K562 (cell line): ENCODE measurements around the gene ZNF180. TPM values are rescaled to one million over a fixed set of nuclear protein-coding genes. Genes with fewer than 3 reads are reported as not detected.

Experiments
- ELF2 ChIP-seq: fragments of 250-450 bp; sonication (Bioruptor Pico); IDR thresholded peaks from 2 replicates; pipeline ENCODE4 v1.5.0; 2021; ENCODE audit warnings: mild to moderate bottlenecking
- FOXJ3 ChIP-seq: sonication (generic); formaldehyde crosslinking; IDR thresholded peaks from 2 replicates; pipeline ENCODE4 v1.4.0; 2020; ENCODE audit warnings: mild to moderate bottlenecking, missing genetic modification reagents
- GTF2A2 ChIP-seq: IDR thresholded peaks from 2 replicates; pipeline ENCODE4 v1.6.1; 2016; ENCODE audit warnings: mild to moderate bottlenecking, missing genetic modification characterization, missing compliant biosample characterization
- MIER1 ChIP-seq: fragments of 450-650 bp; IDR thresholded peaks from 2 replicates; pipeline ENCODE4 v1.6.1; 2016; ENCODE audit warnings: antibody characterized with exemption, mild to moderate bottlenecking, low read depth
- MYBL2 ChIP-seq, 2 experiments: fragments of 450-650 bp in 1 of 2; sonication (generic) in 1 of 2; formaldehyde crosslinking in 1 of 2; IDR thresholded peaks; 2 replicates each; pipeline versions ENCODE4 v1.6.1 to v1.8.1; 2017 to 2022; ENCODE audit warnings: borderline replicate concordance in 1 of 2, inconsistent platforms in 1 of 2, low read depth in 1 of 2, mild to moderate bottlenecking in 1 of 2, missing genetic modification reagents in 1 of 2, moderate library complexity in 1 of 2
- NFATC3 ChIP-seq: fragments of 450-650 bp; IDR thresholded peaks from 2 replicates; pipeline ENCODE4 v1.6.1; 2017; ENCODE audit warnings: mild to moderate bottlenecking
- SMC3 ChIP-seq: conservative IDR thresholded peaks from 2 replicates; pipeline ENCODE4 v1.6.1; 2011; ENCODE audit warnings: low read depth, low read length, improper control_type of control experiment; ENCODE audit not compliant: insufficient read depth
- ZBTB1 ChIP-seq: sonication (generic); formaldehyde crosslinking; IDR thresholded peaks from 2 replicates; pipeline ENCODE4 v1.8.1; 2023; ENCODE audit warnings: missing genetic modification reagents, low read depth, mild to moderate bottlenecking, borderline replicate concordance
- ZNF165 ChIP-seq: fragments of 250-450 bp; sonication (Bioruptor Pico); IDR thresholded peaks from 2 replicates; pipeline ENCODE4 v1.4.0; 2020; ENCODE audit warnings: borderline replicate concordance
- ZNF431 ChIP-seq: sonication (generic); formaldehyde crosslinking; IDR thresholded peaks from 2 replicates; pipeline ENCODE4 v1.8.0; 2022; ENCODE audit warnings: mild to moderate bottlenecking, missing genetic modification reagents
- ZNF644 ChIP-seq: fragments of 200-800 bp; sonication (Bioruptor generic); IDR thresholded peaks from 2 replicates; pipeline ENCODE4 v1.6.1; 2016; ENCODE audit warnings: low read depth, missing genetic modification characterization, missing compliant biosample characterization
- polyA plus RNA-seq, 8 experiments: library from polyadenylated mRNA; depleted of rRNA in 4 of 8; stranded (reverse) in 5 of 8; unstranded in 3 of 8; fragments of >200 nt; fragmentation: Nextera tagmentation in 2 of 8; fragmentation: Illumina TruSeq in 1 of 8; extraction: Ambion mirVana in 2 of 8; extraction: Trizol in 1 of 8; gene quantifications; 2 replicates each; pipeline versions ENCODE4 v1.2.1 to v1.2.3, GENCODE V29; 2011 to 2014; ENCODE audit warnings: inconsistent platforms in 1 of 8, missing spikeins in 1 of 8
- total RNA-seq, 7 experiments: library from RNA; depleted of rRNA in 6 of 7; stranded (reverse); fragments of >200 nt in 6 of 7; fragmentation: Illumina TruSeq in 2 of 7; extraction: Trizol in 2 of 7; gene quantifications; 2 replicates each; pipeline versions ENCODE4 v1.2.1 to v1.2.3, GENCODE V29; 2011 to 2021; ENCODE audit warnings: low replicate concordance in 1 of 7
- TF ChIP-seq, protein P1 (sequence below), 2 experiments: fragments of 450-650 bp; formaldehyde crosslinking in 1 of 2; IDR thresholded peaks; 2 replicates each; pipeline versions ENCODE4 v1.4.0 to v1.6.1; 2014 to 2020; ENCODE audit warnings: mild to moderate bottlenecking in 2 of 2, borderline replicate concordance in 1 of 2, low read depth in 1 of 2
- TF ChIP-seq, protein P2 (sequence below): fragments of 250-450 bp; sonication (Bioruptor Pico); IDR thresholded peaks from 2 replicates; pipeline ENCODE4 v1.9.0; 2021; ENCODE audit warnings: mild to moderate bottlenecking, inconsistent platforms

ZNF180 gene
- total and polyA plus RNA-seq, 9 of the 15 experiments (the other 6 are each of a cell fraction or from before 2014, with no cell fraction given): 1.8 to 8.7 (median 5.9) TPM

DNA sequence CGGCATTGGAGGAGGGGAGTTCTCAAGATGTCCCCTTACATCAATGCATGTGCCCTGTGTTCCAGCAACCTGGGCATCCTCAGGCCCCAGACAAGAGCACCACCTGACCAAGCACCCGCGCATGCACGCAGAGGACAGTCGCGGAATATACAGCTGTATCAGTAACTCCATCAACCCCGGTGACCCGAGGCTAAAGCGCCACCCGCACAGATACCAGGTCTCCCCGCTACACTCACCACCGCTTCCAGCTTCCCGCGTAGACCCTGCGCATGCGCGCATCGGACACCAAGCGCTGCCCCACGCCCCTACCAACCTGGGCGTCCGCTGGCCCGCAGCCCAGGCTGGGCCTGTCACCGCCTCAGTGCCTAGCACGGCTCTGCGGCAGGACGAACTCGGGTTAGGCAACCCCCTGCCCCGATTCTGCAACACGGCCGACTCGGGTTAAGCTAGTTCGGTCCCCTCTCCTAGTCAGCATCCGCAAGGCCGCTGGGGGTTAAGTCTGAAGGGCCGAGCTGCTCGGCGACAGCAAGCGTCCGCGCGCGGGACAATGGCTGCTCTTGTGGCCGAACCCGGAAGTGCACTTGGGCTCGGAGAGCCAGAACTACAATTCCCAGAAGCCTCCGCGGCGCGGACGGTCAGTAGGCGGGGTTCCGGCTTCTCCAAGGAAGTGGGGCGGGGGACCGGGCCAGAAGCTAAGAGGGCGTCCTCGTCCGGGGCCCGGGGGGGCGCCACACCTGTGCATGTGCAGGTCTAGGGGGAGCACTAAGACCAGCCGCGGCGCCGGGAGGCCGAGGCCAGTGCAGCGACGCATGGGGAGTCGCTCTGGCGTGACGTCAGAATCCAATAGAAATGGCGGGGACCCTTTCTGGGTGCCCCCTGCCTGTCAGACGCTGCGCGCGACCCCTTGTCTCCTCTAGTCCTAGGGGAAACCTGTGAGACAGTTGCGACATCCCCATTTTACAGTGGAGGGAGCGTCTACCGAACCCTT is at the start of gene ZNF180 (continued):
- TF ChIP-seq, protein P1, sequence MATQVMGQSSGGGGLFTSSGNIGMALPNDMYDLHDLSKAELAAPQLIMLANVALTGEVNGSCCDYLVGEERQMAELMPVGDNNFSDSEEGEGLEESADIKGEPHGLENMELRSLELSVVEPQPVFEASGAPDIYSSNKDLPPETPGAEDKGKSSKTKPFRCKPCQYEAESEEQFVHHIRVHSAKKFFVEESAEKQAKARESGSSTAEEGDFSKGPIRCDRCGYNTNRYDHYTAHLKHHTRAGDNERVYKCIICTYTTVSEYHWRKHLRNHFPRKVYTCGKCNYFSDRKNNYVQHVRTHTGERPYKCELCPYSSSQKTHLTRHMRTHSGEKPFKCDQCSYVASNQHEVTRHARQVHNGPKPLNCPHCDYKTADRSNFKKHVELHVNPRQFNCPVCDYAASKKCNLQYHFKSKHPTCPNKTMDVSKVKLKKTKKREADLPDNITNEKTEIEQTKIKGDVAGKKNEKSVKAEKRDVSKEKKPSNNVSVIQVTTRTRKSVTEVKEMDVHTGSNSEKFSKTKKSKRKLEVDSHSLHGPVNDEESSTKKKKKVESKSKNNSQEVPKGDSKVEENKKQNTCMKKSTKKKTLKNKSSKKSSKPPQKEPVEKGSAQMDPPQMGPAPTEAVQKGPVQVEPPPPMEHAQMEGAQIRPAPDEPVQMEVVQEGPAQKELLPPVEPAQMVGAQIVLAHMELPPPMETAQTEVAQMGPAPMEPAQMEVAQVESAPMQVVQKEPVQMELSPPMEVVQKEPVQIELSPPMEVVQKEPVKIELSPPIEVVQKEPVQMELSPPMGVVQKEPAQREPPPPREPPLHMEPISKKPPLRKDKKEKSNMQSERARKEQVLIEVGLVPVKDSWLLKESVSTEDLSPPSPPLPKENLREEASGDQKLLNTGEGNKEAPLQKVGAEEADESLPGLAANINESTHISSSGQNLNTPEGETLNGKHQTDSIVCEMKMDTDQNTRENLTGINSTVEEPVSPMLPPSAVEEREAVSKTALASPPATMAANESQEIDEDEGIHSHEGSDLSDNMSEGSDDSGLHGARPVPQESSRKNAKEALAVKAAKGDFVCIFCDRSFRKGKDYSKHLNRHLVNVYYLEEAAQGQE (IDR thresholded peaks at IDR 0.05; ENCODE audit: borderline replicate concordance): no peak; the same call in 1 of the 2 replicates
- TF ChIP-seq, protein P1 (CRISPR knock-in tag; IDR thresholded peaks at IDR 0.05; ENCODE audit: low read depth): 0 out of 2 replicates have a peak, but pooled peaks have one; percentile 44
- TF ChIP-seq NFATC3 (no peak), MYBL2 (IDR thresholded peaks at IDR 0.05; ENCODE audit: low read depth) (no peak), MYBL2 (CRISPR knock-in tag; IDR thresholded peaks at IDR 0.05; ENCODE audit: borderline replicate concordance) (no peak), ZNF165 (CRISPR knock-in tag) (no peak), ZNF431 (no peak), MIER1 (no peak), FOXJ3 (CRISPR knock-in tag) (no peak), ELF2 (peak; percentile 97), ZNF644 (tag) (peak; percentile 68; the same call in 1 of the 2 replicates), GTF2A2 (tag) (no peak), ZBTB1 (peak; percentile 76; the same call in 1 of the 2 replicates), SMC3 (no peak; the same call in 1 of the 2 replicates)
- TF ChIP-seq, protein P2, sequence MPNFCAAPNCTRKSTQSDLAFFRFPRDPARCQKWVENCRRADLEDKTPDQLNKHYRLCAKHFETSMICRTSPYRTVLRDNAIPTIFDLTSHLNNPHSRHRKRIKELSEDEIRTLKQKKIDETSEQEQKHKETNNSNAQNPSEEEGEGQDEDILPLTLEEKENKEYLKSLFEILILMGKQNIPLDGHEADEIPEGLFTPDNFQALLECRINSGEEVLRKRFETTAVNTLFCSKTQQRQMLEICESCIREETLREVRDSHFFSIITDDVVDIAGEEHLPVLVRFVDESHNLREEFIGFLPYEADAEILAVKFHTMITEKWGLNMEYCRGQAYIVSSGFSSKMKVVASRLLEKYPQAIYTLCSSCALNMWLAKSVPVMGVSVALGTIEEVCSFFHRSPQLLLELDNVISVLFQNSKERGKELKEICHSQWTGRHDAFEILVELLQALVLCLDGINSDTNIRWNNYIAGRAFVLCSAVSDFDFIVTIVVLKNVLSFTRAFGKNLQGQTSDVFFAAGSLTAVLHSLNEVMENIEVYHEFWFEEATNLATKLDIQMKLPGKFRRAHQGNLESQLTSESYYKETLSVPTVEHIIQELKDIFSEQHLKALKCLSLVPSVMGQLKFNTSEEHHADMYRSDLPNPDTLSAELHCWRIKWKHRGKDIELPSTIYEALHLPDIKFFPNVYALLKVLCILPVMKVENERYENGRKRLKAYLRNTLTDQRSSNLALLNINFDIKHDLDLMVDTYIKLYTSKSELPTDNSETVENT (CRISPR knock-in tag): 0 out of 2 replicates have a peak, but pooled peaks have one; percentile 31
